Adrenal gland (tissue), 5 donors: ENCODE data around the gene SLC27A2.

Experiments
- POLR2A ChIP-seq, 2 donors: fragments of 450-650 bp; IDR thresholded peaks; one replicate each; pipeline ENCODE4 v1.6.1; 2017; ENCODE audit warnings: antibody characterized with exemption in 2 of 2, mild to moderate bottlenecking in 2 of 2, moderate library complexity in 1 of 2
- TF ChIP-seq, protein P1 (sequence below), 6 experiments: fragments of 450-650 bp in 4 of 6; fragments of 200-600 bp in 2 of 6; sonication (generic) in 1 of 6; IDR thresholded peaks; 1 replicate in 5 of 6; 2 replicates in 1 of 6; pipeline versions ENCODE4 v1.5.1 to v1.8.0; 2016 to 2021; ENCODE audit warnings: antibody characterized with exemption in 6 of 6, mild to moderate bottlenecking in 2 of 6, moderate library complexity in 1 of 6
- donor health status: DM: no; HTN: no; CAD: no.

DNA sequence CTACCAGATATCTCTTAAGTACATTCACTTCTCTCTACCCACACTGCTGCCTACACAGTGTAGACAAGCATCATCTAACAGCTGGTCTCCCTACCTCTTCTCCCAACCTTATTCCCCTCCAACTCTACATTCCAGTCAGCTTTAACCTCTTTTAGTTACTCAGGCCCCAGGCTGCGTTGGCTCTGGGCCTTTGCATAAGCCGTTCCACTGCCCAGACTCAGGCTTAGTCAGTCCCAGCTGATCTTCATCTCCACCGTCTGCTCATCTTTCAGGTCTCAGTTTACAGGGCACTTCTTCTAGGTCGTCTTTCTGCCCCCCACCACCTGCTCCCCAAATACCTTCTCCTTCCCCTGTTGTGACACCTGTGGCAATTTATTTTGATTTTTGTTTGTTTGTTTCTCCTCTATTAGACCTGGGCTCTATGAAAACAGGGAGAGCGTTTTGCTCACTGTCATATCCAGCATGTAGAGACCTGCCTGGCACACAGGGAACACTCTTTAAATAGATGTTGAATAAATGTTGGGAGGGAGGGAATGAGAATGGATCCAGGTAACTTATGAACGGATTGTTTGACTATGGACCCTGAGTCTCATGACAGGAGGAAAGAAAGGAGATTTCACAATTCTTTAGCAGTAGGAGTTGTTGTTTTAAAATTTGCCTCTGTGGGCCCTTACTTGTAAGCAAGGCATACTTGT, 11.1 kb downstream of the SLC27A2 start:
- TF ChIP-seq, protein P1, sequence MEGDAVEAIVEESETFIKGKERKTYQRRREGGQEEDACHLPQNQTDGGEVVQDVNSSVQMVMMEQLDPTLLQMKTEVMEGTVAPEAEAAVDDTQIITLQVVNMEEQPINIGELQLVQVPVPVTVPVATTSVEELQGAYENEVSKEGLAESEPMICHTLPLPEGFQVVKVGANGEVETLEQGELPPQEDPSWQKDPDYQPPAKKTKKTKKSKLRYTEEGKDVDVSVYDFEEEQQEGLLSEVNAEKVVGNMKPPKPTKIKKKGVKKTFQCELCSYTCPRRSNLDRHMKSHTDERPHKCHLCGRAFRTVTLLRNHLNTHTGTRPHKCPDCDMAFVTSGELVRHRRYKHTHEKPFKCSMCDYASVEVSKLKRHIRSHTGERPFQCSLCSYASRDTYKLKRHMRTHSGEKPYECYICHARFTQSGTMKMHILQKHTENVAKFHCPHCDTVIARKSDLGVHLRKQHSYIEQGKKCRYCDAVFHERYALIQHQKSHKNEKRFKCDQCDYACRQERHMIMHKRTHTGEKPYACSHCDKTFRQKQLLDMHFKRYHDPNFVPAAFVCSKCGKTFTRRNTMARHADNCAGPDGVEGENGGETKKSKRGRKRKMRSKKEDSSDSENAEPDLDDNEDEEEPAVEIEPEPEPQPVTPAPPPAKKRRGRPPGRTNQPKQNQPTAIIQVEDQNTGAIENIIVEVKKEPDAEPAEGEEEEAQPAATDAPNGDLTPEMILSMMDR (IDR thresholded peaks at IDR 0.05) = no peak
- TF ChIP-seq POLR2A (IDR thresholded peaks at IDR 0.05) = no peak
